ENCODE measurements around the gene OR5K4.

Gene OR5K4

DNA sequence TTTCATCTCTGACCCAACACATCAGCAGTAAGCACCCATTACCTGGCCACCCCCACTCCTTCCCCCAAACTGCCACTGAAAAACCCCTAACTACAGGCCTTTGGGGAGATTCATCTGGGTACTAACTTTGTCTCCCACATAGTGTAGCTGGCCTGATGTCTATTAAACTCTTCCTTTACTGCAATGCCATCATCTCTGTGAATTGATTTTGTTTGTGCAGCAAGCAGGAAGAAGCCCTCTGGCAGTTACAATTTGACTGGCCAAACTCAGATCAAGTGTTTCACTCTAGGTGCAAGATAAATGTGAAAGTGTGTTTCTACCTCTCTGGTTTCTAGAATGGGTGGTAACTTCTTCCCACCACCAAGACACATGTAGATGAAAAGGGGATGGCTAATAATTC, 26.7 kb upstream of the OR5K4 start:
- DNase-seq (ENCODE audit: low read depth) = no peak
- no peak overlapping the region for H3K4me3 ChIP-seq (ENCODE audit: control insufficient read depth, low read depth, low read length)
- TF ChIP-seq CTCF (conservative IDR thresholded peaks at IDR 0.05; ENCODE audit: control insufficient read depth, insufficient read depth, low read depth, low read length) = no peak

GRCh38 chr3:98328933-98329332, 24.7 kb upstream of the OR5K4 start:
- DNase-seq (ENCODE audit: low read depth) = no peak
- no peak for TF ChIP-seq CTCF (conservative IDR thresholded peaks at IDR 0.05; ENCODE audit: control insufficient read depth, insufficient read depth, low read depth, low read length)
- H3K4me3 ChIP-seq (ENCODE audit: control insufficient read depth, low read depth, low read length) = no peak overlapping the region

DNA sequence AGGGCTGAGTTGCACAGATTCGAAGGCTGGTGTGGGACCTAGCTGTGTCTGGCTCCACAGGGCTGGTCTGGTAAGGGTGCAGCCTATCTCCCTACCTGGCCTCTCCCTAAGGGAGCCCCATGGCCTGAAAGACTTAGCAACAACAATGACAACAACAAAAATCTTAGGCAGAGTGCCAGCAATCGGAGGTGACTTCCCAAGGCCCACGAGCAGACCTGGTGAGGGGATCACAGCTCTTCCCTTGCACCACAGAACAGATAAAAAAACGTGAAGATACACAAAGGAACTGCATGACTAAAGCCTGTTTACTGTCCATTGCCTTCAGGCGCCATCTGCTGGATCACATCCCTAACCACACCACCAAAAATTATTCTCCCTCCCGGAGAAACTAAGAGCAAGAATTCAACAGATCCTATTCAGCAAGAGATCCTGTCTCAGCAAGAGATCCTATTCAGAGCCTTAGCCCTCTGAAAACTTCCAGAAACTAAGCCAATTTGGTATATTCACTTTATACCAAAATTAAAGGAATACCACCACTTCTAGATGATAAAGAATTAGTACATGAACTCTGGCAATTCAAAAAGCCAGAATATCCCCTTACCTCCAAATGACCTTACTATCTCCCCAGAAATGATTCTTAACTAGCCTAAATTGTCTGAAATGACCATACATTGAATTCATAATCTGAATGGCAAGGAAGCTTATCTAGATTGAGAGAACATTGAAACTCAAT, 24.1 kb upstream of the OR5K4 start:
- peak; percentile 81 for TF ChIP-seq CTCF (conservative IDR thresholded peaks at IDR 0.05; ENCODE audit: control insufficient read depth, insufficient read depth, low read depth, low read length)
- peak; percentile 53 for DNase-seq (ENCODE audit: low read depth)
- no peak overlapping the region for H3K4me3 ChIP-seq (ENCODE audit: control insufficient read depth, low read depth, low read length)

GRCh38 chr3:98331329-98331728, 22.3 kb upstream of the OR5K4 start:
- no peak for TF ChIP-seq CTCF (conservative IDR thresholded peaks at IDR 0.05; ENCODE audit: control insufficient read depth, insufficient read depth, low read depth, low read length)
- H3K4me3 ChIP-seq (ENCODE audit: control insufficient read depth, low read depth, low read length) = no peak overlapping the region
- DNase-seq (ENCODE audit: low read depth) = no peak

- H3K4me3 ChIP-seq (ENCODE audit: control insufficient read depth, low read depth, low read length) = no peak overlapping the region
- peak; percentile 46 for TF ChIP-seq CTCF (conservative IDR thresholded peaks at IDR 0.05; ENCODE audit: control insufficient read depth, insufficient read depth, low read depth, low read length)
- DNase-seq (ENCODE audit: low read depth) = peak; percentile 61
Observed at GRCh38 chr3:98333989-98334606, 19.6 kb upstream of the OR5K4 start.

DNA sequence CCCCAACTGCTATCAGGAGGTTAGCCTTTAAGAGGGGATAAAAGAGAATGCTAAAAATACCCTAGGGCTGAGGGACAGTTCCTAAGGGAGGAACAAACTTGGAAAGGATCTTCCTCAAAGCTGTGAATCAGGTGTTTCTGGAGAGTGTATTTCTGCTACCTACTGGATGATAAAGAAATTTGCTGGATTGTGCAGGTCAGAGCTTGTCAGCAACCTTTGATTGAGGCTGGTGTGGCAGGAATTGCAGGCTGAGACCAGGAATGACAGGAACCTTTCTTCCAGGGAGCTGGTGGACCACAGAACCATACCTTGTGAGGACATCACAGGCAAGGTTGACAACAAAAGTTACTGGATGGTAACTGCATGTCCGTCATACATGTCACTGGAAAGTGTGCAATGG, 14.6 kb upstream of the OR5K4 start:
- DNase-seq (ENCODE audit: low read depth) = no peak
- no peak overlapping the region for H3K4me3 ChIP-seq (ENCODE audit: control insufficient read depth, low read depth, low read length)
- no peak for TF ChIP-seq CTCF (conservative IDR thresholded peaks at IDR 0.05; ENCODE audit: control insufficient read depth, insufficient read depth, low read depth, low read length)

Data from fibroblast of mammary gland (primary cell).